ENCODE results near the gene STK35.

DNA sequence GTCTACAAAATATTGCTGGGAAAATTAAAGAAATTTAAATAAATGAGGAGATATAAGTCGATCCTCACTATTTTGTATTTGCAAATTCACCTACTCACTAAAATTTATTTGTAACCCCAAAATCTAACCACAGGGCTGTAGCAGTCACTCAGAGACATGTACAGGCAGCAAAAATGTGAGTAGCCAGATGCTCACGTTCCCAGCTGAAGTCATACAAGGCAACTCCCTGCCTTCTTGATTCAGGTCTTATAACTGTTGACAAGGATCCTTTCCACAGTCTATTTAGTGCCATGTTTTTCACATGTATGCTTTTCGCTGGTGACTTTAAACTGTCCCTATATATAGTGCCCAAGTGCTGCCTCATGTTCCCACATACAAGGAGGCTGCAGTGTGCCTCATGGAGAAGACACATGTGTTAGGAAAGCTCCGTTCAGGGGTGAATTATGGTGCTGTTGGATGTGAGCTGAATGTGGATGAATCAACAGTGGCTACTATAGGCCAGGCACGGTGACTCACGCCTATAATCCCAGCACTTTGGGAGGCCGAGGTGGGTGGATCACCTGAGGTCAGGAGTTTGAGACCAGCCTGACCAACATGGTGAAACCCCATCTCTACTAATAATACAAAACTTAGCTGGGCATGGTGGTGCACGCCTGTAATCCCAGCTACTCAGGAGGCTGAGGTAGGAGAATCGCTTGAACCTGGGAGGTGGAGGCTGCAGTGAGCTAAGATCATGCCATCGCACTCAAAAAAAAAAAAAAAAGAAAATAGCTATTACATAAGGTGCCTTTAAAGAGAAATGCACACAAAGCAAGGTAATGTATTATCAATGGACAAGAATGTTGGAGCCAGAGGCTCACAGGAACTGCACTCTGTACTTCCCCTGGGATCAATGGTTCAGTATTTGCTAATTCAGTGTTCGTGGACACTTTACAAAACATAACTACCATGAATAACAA lies 55.3 kb downstream of the STK35 start:
- TF ChIP-seq, protein P1, sequence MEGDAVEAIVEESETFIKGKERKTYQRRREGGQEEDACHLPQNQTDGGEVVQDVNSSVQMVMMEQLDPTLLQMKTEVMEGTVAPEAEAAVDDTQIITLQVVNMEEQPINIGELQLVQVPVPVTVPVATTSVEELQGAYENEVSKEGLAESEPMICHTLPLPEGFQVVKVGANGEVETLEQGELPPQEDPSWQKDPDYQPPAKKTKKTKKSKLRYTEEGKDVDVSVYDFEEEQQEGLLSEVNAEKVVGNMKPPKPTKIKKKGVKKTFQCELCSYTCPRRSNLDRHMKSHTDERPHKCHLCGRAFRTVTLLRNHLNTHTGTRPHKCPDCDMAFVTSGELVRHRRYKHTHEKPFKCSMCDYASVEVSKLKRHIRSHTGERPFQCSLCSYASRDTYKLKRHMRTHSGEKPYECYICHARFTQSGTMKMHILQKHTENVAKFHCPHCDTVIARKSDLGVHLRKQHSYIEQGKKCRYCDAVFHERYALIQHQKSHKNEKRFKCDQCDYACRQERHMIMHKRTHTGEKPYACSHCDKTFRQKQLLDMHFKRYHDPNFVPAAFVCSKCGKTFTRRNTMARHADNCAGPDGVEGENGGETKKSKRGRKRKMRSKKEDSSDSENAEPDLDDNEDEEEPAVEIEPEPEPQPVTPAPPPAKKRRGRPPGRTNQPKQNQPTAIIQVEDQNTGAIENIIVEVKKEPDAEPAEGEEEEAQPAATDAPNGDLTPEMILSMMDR (conservative IDR thresholded peaks at IDR 0.05; ENCODE audit: low read depth, low read length): no peak
- TF ChIP-seq EZH2phosphoT487 (IDR thresholded peaks at IDR 0.05; ENCODE audit: borderline replicate concordance, low read length): no peak
- TF ChIP-seq EZH2 (IDR thresholded peaks at IDR 0.05; ENCODE audit: low read length, unreplicated experiment): no peak
